Skeletal muscle satellite cell (primary cell): Measurements from ENCODE around the gene IPO4.
"Not testable (repeated sequence)": the region's sequence is repeated elsewhere in the genome, so short reads cannot be mapped to it uniquely, and the experiment has no call there.

Experiments used
- H3K27me3 ChIP-seq: 2 replicates; pipeline ENCODE4 v1.7.0; 2013; ENCODE audit warnings: low read length; ENCODE audit not compliant: control insufficient read depth, insufficient read depth
- H3K36me3 ChIP-seq: 2 replicates; pipeline ENCODE4 v1.7.0; 2013; ENCODE audit warnings: mild to moderate bottlenecking, control low read depth, low read length; ENCODE audit not compliant: insufficient read depth
- H3K4me1 ChIP-seq: 2 replicates; pipeline ENCODE4 v1.7.0; 2013; ENCODE audit warnings: low read length; ENCODE audit not compliant: control insufficient read depth, insufficient read depth
- H3K4me2 ChIP-seq: 2 replicates; pipeline ENCODE4 v1.7.0; 2013; ENCODE audit warnings: mild to moderate bottlenecking, low read length
- H3K4me3 ChIP-seq: 2 replicates; pipeline ENCODE4 v1.7.0; 2013; ENCODE audit warnings: low read length
- H3K9ac ChIP-seq: 2 replicates; pipeline ENCODE4 v1.7.0; 2013; ENCODE audit warnings: mild to moderate bottlenecking, low read depth, low read length, moderate library complexity
- H3K9me3 ChIP-seq: replicated peaks from 2 replicates; pipeline ENCODE4 v1.7.0; 2013; ENCODE audit warnings: mild to moderate bottlenecking, control low read depth, low read length

The IPO4 gene

DNA sequence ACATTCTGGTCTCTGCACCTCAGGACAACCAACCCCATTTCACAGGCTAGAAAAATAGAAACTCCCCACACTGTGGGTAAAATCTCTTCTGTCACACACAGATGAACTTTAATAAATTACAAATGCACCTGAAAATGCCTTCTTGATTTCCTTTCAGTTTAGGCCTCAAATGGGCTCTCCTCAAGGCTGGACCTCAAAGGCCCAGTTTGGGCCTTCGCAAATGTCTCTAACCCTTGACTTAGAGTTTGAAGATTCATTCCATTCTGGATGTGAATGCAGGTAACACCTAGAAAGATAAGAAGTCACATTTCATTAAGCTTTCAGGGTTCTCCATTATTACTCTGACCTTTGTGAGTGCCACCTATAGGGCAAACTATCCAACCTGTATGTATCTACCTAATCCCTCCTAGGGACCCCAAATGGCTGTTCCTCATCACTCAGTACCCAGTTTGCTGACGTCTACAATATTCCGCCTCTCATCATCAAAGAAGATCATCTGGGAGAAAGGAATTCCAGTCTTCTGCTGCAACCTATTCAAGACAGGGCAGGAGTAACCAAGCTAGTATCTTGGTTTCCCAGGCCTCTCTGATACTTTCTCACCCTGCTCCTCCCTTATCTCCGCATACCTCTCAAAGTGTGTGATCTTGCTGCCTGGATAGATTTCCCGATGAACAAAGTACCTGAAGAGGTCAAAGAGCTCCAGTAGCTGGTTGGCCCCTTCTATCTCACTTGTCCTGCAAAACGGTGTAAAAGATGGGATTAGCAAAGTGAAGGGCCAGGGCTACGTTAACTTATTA, 25.4 kb upstream of the IPO4 start:
- peaks cover 32% of the 10 kb centered on the region for H3K36me3 ChIP-seq
- H3K9ac ChIP-seq = peak overlapping the region; percentile 97

DNA sequence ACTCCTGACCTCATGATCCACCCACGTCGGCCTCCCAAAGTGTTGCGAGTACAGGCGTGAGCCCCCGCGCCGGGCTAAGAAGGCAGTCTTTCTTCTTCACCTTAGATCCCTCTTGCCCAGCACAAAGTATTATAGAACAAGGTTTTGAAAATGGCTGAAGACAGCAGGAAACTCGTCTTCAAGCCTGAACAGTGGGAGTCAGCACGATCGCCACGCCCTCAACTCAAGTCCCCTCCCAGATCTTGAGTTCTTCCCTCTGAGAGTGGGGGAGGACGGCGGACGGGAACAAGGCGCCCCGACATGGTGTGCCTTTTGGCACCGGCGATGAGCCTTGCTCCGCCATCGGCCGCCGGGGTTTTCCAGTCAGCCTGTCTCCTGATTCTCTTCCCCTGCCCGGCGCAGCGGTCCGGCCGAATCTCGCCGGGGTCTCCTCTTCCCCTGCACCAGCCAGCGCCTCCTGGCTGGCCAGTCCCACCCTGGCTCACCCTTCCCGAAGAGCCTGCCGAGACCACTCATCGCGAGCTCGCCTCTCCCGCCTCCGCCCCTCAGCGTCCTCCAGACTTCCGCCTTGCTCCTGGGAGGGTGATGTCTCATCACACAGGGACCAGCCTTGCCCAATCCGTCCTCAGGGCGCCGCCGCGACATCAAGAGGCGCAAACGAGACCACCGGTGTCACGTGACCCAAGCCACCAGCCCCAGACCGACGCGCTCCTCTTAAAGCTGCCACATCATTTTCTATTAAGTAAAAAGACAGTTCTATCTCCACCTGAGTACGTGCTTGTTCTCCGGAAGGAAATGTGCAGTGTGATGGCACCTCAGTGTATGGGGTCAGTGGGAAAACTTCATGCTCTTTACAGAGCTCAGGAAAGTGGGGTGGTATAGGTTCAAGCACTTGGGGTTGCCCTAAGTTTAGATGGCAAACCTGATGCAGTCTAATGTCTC, 24.6 kb upstream of the IPO4 start, which contains the start of gene CHMP4A:
CHMP4A (minus strand) TSS at position 565 of the 942 bp plus-strand sequence; CDS start at position 516, 49 bp downstream.
- no peaks in the 10 kb centered on the region for H3K9me3 ChIP-seq
- H3K9ac ChIP-seq = peak within 1 kb of the TSS; percentile 97
- H3K4me2 ChIP-seq = peak within 1 kb of the TSS; percentile 87
- H3K27me3 ChIP-seq = no peaks in the 10 kb centered on the region
- peak within 1 kb of the TSS; percentile 91 for H3K4me3 ChIP-seq
- H3K4me1 ChIP-seq = peaks cover 16% of the 10 kb centered on the region
- peaks cover 31% of the 10 kb centered on the region for H3K36me3 ChIP-seq

More for the DNA sequence above, 25.4 kb upstream of the IPO4 start:
- H3K27me3 ChIP-seq = no peaks in the 10 kb centered on the region
- H3K9me3 ChIP-seq = no peaks in the 10 kb centered on the region
- H3K4me1 ChIP-seq = peaks cover 16% of the 10 kb centered on the region
- peak overlapping the region; percentile 91 for H3K4me3 ChIP-seq
- peak overlapping the region; percentile 87 for H3K4me2 ChIP-seq

DNA sequence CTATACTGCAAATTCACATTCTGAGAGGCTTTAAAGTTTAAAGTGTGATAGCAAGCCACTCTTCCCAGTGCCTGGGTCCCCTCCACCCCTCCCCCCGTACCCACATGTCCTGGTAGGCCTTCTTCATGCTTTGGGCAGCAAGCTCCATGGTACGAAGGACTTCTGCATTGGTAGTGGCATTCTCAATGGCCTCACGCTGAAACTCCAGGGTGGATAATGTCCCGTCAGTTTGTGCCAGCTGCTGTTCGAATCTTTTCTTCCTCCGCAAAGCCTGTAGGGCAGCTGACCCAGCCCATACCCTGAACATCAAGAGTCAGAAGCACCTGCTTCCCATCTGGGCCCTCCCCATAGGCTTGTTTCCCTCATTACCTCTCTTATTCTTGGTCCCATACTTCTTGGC, 22.7 kb upstream of the IPO4 start:
- Histone ChIP-seq H3K4me3 (no peak overlapping the region), H3K27me3 (no peaks in the 10 kb centered on the region), H3K4me1 (peaks cover 13% of the 10 kb centered on the region), H3K9me3 (no peaks in the 10 kb centered on the region), H3K4me2 (no peak overlapping the region), H3K9ac (no peak overlapping the region), H3K36me3 (peaks cover 43% of the 10 kb centered on the region)

DNA sequence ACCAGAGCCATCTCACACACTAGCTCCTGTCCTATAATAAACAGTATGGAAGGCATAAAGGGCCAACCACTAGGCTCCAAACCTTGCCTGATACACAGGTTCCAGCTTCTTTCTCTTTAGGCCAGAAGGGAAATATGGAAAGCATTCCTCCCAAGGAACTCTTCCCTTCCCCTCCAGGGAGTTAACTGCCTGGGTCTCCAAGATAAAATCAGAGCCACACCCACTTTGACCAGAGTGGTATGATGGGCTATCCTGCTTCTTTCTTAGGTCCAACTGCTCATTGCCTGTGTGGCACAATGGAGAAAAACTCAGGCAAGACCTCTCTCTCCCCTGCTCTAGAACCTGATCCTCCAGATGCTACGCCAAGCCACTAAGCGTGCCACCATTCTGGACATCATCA, 19.0 kb upstream of the IPO4 start:
- Histone ChIP-seq H3K4me3 (no peak overlapping the region), H3K9me3 (no peaks in the 10 kb centered on the region), H3K4me2 (no peak overlapping the region), H3K9ac (no peak overlapping the region), H3K4me1 (peaks cover 3% of the 10 kb centered on the region), H3K36me3 (peaks cover 67% of the 10 kb centered on the region), H3K27me3 (no peaks in the 10 kb centered on the region)

DNA sequence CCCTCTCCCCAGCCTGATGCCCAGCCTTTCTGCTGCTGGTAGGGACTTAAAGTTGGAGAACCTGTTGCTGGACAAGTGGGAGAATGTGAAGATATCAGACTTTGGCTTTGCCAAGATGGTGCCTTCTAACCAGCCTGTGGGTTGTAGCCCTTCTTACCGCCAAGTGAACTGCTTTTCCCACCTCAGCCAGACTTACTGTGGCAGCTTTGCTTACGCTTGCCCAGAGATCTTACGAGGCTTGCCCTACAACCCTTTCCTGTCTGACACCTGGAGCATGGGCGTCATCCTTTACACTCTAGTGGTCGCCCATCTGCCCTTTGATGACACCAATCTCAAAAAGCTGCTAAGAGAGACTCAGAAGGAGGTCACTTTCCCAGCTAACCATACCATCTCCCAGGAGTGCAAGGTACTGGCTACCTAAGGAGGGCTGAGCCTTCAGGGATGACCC, 18.5 kb upstream of the IPO4 start:
- H3K4me1 ChIP-seq = no peaks in the 10 kb centered on the region
- no peaks in the 10 kb centered on the region for H3K27me3 ChIP-seq
- H3K36me3 ChIP-seq = peaks cover 67% of the 10 kb centered on the region
- no peaks in the 10 kb centered on the region for H3K9me3 ChIP-seq
- no peak overlapping the region for H3K4me3 ChIP-seq
- H3K4me2 ChIP-seq = no peak overlapping the region
- H3K9ac ChIP-seq = no peak overlapping the region

DNA sequence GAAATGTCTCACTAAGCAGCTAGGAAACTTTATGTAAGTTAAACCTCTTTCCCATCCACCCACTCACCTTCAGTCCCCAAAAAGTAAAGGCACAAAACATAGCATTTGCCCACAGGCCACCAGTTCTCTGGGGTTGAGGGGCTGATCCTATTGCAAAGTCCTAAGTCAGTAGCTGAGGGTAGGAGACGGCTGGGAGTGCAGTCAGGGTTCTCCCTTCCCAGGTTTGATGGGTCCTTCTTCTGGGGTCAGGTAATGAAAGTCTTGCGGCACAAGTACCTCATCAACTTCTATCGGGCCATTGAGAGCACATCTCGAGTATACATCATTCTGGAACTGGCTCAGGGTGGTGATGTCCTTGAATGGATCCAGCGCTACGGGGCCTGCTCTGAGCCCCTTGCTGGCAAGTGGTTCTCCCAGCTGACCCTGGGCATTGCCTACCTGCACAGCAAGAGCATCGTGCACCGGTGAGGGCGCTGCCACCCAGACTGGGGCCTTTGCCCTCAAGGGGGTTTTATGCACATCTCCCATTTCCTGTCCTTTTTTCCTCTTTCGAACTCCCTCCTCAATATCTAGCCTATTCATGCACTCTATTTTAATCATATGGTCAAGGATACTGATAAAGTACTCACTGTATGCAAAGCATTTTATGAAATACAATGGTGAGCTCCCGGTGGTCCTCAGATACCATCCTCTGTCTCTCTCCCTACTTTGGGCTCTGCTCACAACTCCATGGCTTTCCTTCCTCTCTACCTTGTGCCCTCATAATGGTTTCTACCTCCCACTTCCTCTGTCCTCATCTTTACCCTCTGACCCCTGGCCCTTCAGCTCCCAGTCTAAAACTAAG, 17.9 kb upstream of the IPO4 start:
- H3K9me3 ChIP-seq = no peaks in the 10 kb centered on the region
- H3K27me3 ChIP-seq = no peaks in the 10 kb centered on the region
- H3K9ac ChIP-seq = no peak overlapping the region
- H3K4me3 ChIP-seq = no peak overlapping the region
- H3K4me1 ChIP-seq = no peaks in the 10 kb centered on the region
- peaks cover 67% of the 10 kb centered on the region for H3K36me3 ChIP-seq
- H3K4me2 ChIP-seq = no peak overlapping the region

DNA sequence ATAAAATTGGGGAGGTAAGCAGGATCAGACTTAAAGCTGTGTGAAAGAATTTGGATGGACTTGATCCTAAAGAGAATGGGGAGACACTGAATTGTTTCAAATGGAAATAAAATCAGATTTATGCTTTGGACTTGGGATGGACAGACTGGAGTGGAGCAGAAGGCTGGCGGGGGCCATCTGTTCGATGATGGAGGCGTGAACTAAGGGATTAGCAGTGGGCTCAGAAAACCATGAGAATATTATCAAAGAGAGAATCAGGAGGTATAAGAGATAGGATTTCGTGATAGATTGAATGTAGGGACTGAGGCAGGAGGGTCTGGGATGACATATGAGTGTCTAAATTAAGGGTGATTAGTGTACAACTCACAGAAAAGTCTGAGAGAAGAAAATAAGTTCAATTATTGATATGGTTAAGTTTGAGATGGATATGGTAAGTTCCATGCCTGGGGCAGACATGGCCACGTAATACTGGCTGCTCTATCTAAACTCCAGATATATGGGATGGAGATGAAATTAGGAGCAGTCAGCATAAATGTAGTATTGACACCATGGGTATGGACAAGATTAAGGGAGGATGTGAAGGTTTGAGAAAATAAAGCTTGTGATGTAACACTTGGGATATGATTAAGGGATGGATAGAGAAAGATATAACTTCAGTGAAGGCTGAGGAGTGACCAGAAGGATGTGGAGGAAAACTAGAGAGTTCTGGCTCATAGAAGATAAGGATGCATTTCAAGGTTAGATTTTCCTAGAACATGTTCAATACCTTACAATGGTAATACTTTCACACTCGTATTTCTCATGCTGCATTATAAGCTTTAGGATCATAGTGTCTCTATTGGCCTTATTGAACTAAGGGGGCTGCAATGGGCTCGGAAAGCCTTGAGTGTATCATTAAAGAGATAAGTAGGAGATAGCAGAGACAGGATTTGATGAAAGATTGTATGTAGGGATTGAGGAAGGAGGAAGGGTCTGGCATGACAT, 15.8 kb upstream of the IPO4 start:
- no peak overlapping the region for H3K9ac ChIP-seq
- no peaks in the 10 kb centered on the region for H3K4me1 ChIP-seq
- H3K4me2 ChIP-seq = no peak overlapping the region
- no peaks in the 10 kb centered on the region for H3K27me3 ChIP-seq
- peaks cover 52% of the 10 kb centered on the region for H3K36me3 ChIP-seq
- no peaks in the 10 kb centered on the region for H3K9me3 ChIP-seq
- no peak overlapping the region for H3K4me3 ChIP-seq

DNA sequence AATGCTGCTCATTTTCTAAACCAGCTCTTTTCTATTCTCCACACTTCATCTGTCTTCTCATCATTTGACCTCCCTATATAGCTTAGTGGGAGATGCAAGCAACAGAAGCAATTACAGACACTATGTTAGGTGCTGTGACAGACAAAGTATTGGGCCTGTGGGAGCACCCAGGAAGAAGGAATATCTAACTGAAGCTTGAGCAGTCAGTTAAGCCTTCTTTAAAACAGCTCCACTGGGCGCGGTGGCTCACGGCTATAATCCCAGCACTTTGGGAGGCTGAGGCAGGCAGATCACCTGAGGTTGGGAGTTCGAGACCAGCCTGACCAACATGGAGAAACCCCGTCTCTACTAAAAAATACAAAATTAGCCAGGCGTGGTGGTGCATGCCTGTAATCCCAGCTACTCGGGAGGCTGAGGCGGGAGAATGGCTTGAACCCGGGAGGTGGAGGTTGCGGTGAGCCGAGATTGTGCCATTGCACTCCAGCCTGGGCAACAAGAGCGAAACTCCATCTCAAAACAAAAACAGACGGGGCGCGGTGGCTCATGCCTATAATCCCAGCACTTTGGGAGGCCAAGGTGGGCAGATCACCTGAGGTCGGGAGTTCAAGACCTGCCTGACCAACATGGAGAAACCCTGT, 14.8 kb upstream of the IPO4 start:
- H3K27me3 ChIP-seq, H3K4me2 ChIP-seq, H3K9ac ChIP-seq, H3K9me3 ChIP-seq, H3K4me3 ChIP-seq, H3K4me1 ChIP-seq: not testable (repeated sequence)
- peaks cover 48% of the 10 kb centered on the region for H3K36me3 ChIP-seq

DNA sequence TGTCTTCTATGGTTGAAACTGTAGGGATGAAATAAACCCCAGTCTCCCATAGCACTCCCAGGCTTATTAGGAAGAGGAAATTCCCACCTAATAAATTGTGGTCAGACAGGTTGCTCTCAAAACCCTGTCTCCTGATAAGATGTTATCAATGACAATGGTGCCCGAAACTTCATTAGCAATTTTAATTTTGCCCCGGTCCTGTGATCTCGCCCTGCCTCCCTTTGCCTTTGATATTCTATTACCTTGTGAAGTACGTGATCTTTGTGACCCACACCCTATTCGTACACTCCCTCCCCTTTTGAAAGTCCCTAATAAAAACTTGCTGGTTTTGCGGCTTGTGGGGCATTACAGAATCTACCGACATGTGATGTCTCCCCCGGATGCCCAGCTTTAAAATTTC, 13.9 kb upstream of the IPO4 start:
- H3K36me3 ChIP-seq = peaks cover 39% of the 10 kb centered on the region
- H3K27me3 ChIP-seq, H3K4me3 ChIP-seq, H3K4me2 ChIP-seq, H3K4me1 ChIP-seq, H3K9me3 ChIP-seq, H3K9ac ChIP-seq: not testable (repeated sequence)
